IPS-20b (cell line): Measurements from ENCODE around the gene MAGEB10.

Source experiments
- H3K27ac ChIP-seq: one replicate; pipeline ENCODE4 v1.5.1; 2013; ENCODE audit warnings: low read length
- H3K27me3 ChIP-seq: 2 replicates; pipeline ENCODE4 v1.6.1; 2013; ENCODE audit warnings: mild to moderate bottlenecking, low read length, inconsistent platforms; ENCODE audit not compliant: insufficient read depth
- H3K36me3 ChIP-seq: 2 replicates; pipeline ENCODE4 v1.6.1; 2013; ENCODE audit warnings: low read depth, mild to moderate bottlenecking, inconsistent platforms, low read length, moderate library complexity; ENCODE audit not compliant: insufficient read depth
- H3K4me1 ChIP-seq: 2 replicates; pipeline ENCODE4 v1.6.1; 2013; ENCODE audit warnings: mild to moderate bottlenecking, control low read depth, inconsistent platforms, low read length, moderate library complexity; ENCODE audit not compliant: insufficient read depth
- H3K4me3 ChIP-seq: 2 replicates; pipeline ENCODE4 v1.5.1; 2013; ENCODE audit warnings: mild to moderate bottlenecking, low read length, inconsistent platforms
- H3K9ac ChIP-seq: 2 replicates; pipeline ENCODE4 v1.6.1; 2013; ENCODE audit warnings: low read depth, mild to moderate bottlenecking, inconsistent platforms, low read length, moderate library complexity
- H3K9me3 ChIP-seq: 2 replicates; pipeline ENCODE4 v1.6.1; 2013; ENCODE audit warnings: mild to moderate bottlenecking, low read depth, low read length, inconsistent platforms; ENCODE audit not compliant: insufficient read depth

The MAGEB10 gene

DNA sequence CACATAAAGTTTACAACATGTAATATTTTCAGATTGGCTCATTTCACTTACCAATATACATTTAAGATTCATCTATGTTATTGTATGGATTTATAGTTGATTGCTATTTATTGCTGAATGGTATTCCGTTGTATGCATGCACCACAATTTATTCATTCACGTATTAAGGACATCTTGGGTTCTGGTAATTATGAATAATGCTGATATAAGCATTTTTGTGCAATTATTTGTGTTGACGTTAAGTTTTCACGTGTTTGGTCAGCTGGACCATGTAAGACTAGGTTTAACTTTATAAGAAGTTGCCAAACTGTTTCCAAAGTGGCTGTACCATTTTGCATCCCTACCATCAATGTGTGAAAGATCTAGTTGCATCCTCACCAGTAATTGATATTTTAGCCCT lies 35.1 kb downstream of the MAGEB10 start:
- H3K27me3 ChIP-seq: no peaks in the 10 kb centered on the region
- H3K4me1 ChIP-seq: no peaks in the 10 kb centered on the region
- no peak overlapping the region for H3K9ac ChIP-seq
- no peak overlapping the region for H3K27ac ChIP-seq
- no peaks in the 10 kb centered on the region for H3K9me3 ChIP-seq
- no peaks in the 10 kb centered on the region for H3K36me3 ChIP-seq
- H3K4me3 ChIP-seq: no peak overlapping the region

DNA sequence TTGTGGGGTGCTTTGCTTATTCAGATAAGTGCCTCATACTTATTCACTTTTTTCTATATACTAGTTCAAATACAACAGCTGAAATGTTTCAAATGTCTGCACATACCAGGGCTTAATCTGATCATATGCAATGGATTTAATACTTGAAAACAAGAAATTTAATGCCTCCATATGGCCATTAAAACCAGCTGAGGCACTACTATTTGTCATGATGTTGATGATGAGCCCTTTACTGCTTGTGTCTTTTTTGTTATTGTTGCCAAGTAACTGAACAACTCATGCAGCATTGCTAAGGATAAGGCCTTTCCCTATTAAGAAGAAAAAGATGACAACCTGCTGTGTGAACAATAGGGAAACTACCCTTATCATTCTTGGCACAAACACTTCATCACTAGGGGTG lies 52.5 kb downstream of the MAGEB10 start:
- Histone ChIP-seq H3K27ac (no peak overlapping the region), H3K9ac (no peak overlapping the region), H3K27me3 (peaks cover 6% of the 10 kb centered on the region), H3K4me1 (no peaks in the 10 kb centered on the region), H3K9me3 (no peaks in the 10 kb centered on the region), H3K36me3 (no peaks in the 10 kb centered on the region), H3K4me3 (no peak overlapping the region)

DNA sequence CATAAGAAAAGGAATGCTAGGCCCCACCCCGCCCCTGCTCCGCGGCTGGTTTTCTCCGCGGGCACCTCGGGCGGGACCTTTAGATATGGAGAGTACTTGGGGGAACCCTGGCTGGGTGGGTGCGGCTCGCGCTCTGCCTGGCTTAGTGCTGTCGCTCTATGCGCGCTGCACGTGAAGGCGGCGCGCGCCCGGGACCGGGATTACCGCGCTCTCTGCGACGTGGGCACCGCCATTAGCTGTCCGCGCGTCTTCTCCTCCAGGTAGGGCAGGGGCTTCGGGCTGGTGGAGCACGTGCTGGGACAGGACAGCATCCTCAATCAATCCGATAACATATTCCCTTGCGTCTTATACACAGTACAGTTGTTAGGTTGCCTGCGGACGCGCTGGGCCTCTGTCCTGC lies 56.0 kb downstream of the MAGEB10 start:
- Histone ChIP-seq H3K36me3 (no peaks in the 10 kb centered on the region), H3K4me3 (no peak overlapping the region), H3K9ac (no peak overlapping the region), H3K27ac (no peak overlapping the region), H3K27me3 (peaks cover 6% of the 10 kb centered on the region), H3K9me3 (no peaks in the 10 kb centered on the region), H3K4me1 (no peaks in the 10 kb centered on the region)
